ENCODE measurements around the gene ERBB4.

ERBB4 gene

GRCh38 chr2:212173331-212173730 is 365.3 kb downstream of the ERBB4 start:
- no peaks in the 10 kb centered on the region for H3K36me3 ChIP-seq (ENCODE audit: control insufficient read depth, low read length)
- H3K4me3 ChIP-seq (ENCODE audit: low read length) = no peak overlapping the region
- H3K79me2 ChIP-seq (ENCODE audit: control insufficient read depth, low read length) = no peaks in the 10 kb centered on the region
- H3K4me1 ChIP-seq (ENCODE audit: control insufficient read depth, low read length) = no peaks in the 10 kb centered on the region
- H3K9me3 ChIP-seq (ENCODE audit: control insufficient read depth, insufficient read depth, low read length) = no peaks in the 10 kb centered on the region
- H3K27ac ChIP-seq (ENCODE audit: low read depth, low read length) = no peak overlapping the region
- no peaks in the 10 kb centered on the region for H4K20me1 ChIP-seq (ENCODE audit: control insufficient read depth, insufficient read depth, low read depth, low read length)
- no peaks in the 10 kb centered on the region for H3K9me2 ChIP-seq (replicated peaks; ENCODE audit: control insufficient read depth, low read length)
- H3K27me3 ChIP-seq (ENCODE audit: control insufficient read depth, low read length) = no peaks in the 10 kb centered on the region
- H3F3A ChIP-seq (ENCODE audit: control insufficient read depth, insufficient read depth) = no peaks in the 10 kb centered on the region
- no peak overlapping the region for H3K4me2 ChIP-seq (ENCODE audit: low read length)
- no peak for TF ChIP-seq EZH2phosphoT487 (IDR thresholded peaks at IDR 0.05; ENCODE audit: borderline replicate concordance, low read length)
- no peak for TF ChIP-seq CTCF (IDR thresholded peaks at IDR 0.05; ENCODE audit: low read depth, low read length, poor library complexity, severe bottlenecking)

DNA sequence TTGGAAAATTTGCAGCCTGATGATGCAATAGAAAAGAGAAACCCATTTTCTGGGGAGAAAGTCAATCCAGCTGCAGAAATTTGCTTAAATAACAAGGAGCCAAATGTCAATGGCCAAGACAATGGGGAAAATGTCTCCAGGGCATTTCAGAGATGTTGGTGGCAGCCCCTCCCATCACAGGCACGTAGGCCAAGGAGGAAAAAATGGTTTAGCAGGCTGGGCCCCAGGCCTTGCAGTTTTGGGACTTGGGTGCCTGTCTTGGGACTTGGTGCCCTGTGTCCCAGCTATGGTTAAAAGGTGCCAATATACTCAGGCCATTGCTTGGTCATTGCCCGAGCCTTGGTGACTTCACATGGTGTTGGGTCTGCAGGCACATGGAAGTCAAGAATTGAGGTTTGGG is 368.2 kb downstream of the ERBB4 start:
- Histone ChIP-seq H4K20me1 (ENCODE audit: control insufficient read depth, insufficient read depth, low read depth, low read length) (no peaks in the 10 kb centered on the region), H3K4me1 (ENCODE audit: control insufficient read depth, low read length) (no peaks in the 10 kb centered on the region), H3K36me3 (ENCODE audit: control insufficient read depth, low read length) (no peaks in the 10 kb centered on the region), H3F3A (ENCODE audit: control insufficient read depth, insufficient read depth) (no peaks in the 10 kb centered on the region), H3K27ac (ENCODE audit: low read depth, low read length) (no peak overlapping the region), H3K9me3 (ENCODE audit: control insufficient read depth, insufficient read depth, low read length) (no peaks in the 10 kb centered on the region), H3K27me3 (ENCODE audit: control insufficient read depth, low read length) (no peaks in the 10 kb centered on the region), H3K4me3 (ENCODE audit: low read length) (no peak overlapping the region), H3K4me2 (ENCODE audit: low read length) (no peak overlapping the region), H3K79me2 (ENCODE audit: control insufficient read depth, low read length) (no peaks in the 10 kb centered on the region), H3K9me2 (replicated peaks; ENCODE audit: control insufficient read depth, low read length) (no peaks in the 10 kb centered on the region)
- TF ChIP-seq EZH2phosphoT487 (IDR thresholded peaks at IDR 0.05; ENCODE audit: borderline replicate concordance, low read length) = no peak
- no peak for TF ChIP-seq CTCF (IDR thresholded peaks at IDR 0.05; ENCODE audit: low read depth, low read length, poor library complexity, severe bottlenecking)

DNA sequence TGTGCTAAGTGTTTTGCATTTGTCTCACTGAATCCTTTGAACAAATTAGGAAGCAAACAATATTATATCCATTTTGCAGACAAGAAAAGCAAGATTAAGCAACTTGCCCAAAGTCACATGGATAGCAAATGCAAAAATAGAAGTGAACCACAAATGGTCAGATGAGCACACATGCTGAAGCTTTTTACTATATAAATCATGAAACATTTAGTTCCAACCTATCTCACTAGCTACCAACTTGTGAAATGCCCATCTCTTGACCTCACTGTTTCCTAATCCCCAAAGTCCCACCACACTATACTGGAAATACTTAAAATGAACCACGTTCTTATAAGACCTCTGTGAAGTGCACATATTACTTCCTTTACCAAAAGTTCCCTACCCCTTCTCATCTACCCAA is 380.5 kb downstream of the ERBB4 start:
- H3K9me3 ChIP-seq (ENCODE audit: control insufficient read depth, insufficient read depth, low read length) = no peaks in the 10 kb centered on the region
- H3K27me3 ChIP-seq (ENCODE audit: control insufficient read depth, low read length) = no peaks in the 10 kb centered on the region
- H3K79me2 ChIP-seq (ENCODE audit: control insufficient read depth, low read length) = no peaks in the 10 kb centered on the region
- no peak for TF ChIP-seq CTCF (IDR thresholded peaks at IDR 0.05; ENCODE audit: low read depth, low read length, poor library complexity, severe bottlenecking)
- TF ChIP-seq EZH2phosphoT487 (IDR thresholded peaks at IDR 0.05; ENCODE audit: borderline replicate concordance, low read length) = no peak
- H3K4me3 ChIP-seq (ENCODE audit: low read length) = no peak overlapping the region
- H3K27ac ChIP-seq (ENCODE audit: low read depth, low read length) = no peak overlapping the region
- peaks cover 13% of the 10 kb centered on the region for H3K4me1 ChIP-seq (ENCODE audit: control insufficient read depth, low read length)
- no peaks in the 10 kb centered on the region for H3F3A ChIP-seq (ENCODE audit: control insufficient read depth, insufficient read depth)
- no peak overlapping the region for H3K4me2 ChIP-seq (ENCODE audit: low read length)
- H3K36me3 ChIP-seq (ENCODE audit: control insufficient read depth, low read length) = no peaks in the 10 kb centered on the region
- no peaks in the 10 kb centered on the region for H4K20me1 ChIP-seq (ENCODE audit: control insufficient read depth, insufficient read depth, low read depth, low read length)
- no peaks in the 10 kb centered on the region for H3K9me2 ChIP-seq (replicated peaks; ENCODE audit: control insufficient read depth, low read length)

DNA sequence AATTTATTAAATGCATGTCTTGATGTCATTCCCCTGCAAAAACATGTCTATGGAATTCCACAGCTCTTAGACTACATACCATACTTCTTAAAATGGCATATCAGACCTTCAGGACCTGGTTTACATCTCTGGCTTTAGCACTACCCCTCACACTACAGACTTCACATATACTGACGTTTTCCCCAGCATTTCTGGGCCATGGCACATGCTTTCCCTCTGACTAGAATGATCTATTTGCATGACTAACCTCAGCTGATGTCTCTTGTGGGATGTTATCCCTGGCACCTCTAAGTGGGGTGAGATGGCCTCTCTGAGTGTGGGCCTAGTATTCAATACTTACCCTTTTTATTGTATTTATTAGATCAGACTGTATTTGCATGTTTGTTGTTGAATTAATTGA is 381.6 kb downstream of the ERBB4 start:
- H3K4me3 ChIP-seq (ENCODE audit: low read length) = no peak overlapping the region
- H3K79me2 ChIP-seq (ENCODE audit: control insufficient read depth, low read length) = no peaks in the 10 kb centered on the region
- H4K20me1 ChIP-seq (ENCODE audit: control insufficient read depth, insufficient read depth, low read depth, low read length) = no peaks in the 10 kb centered on the region
- H3F3A ChIP-seq (ENCODE audit: control insufficient read depth, insufficient read depth) = no peaks in the 10 kb centered on the region
- H3K9me3 ChIP-seq (ENCODE audit: control insufficient read depth, insufficient read depth, low read length) = no peaks in the 10 kb centered on the region
- no peak overlapping the region for H3K27ac ChIP-seq (ENCODE audit: low read depth, low read length)
- H3K4me2 ChIP-seq (ENCODE audit: low read length) = no peak overlapping the region
- TF ChIP-seq CTCF (IDR thresholded peaks at IDR 0.05; ENCODE audit: low read depth, low read length, poor library complexity, severe bottlenecking) = no peak
- no peak for TF ChIP-seq EZH2phosphoT487 (IDR thresholded peaks at IDR 0.05; ENCODE audit: borderline replicate concordance, low read length)
- H3K4me1 ChIP-seq (ENCODE audit: control insufficient read depth, low read length) = peaks cover 13% of the 10 kb centered on the region
- H3K27me3 ChIP-seq (ENCODE audit: control insufficient read depth, low read length) = no peaks in the 10 kb centered on the region
- H3K9me2 ChIP-seq (replicated peaks; ENCODE audit: control insufficient read depth, low read length) = no peaks in the 10 kb centered on the region
- no peaks in the 10 kb centered on the region for H3K36me3 ChIP-seq (ENCODE audit: control insufficient read depth, low read length)

Data from DOHH2 (cell line).